ENCODE measurements around the gene LMO4. TPM values are rescaled to one million over a fixed set of nuclear protein-coding genes. Genes with fewer than 3 reads are reported as not detected.

LMO4 gene
- total RNA-seq, 1 experiment from 2014 or later, result 53.8 TPM

GRCh38 chr1:87305762-87306161 is 22.9 kb upstream of the LMO4 start:
- intact Hi-C loops (cut with micrococcal nuclease; ENCODE audit: unreplicated experiment), result no loop called here
- Mint-ChIP-seq H3K36me3 (ENCODE audit: insufficient read depth, unreplicated experiment) (no peaks in the 10 kb centered on the region), H3K27ac (ENCODE audit: unreplicated experiment) (no peak overlapping the region), H3K27me3 (ENCODE audit: insufficient read depth, unreplicated experiment) (no peaks in the 10 kb centered on the region), H3K4me1 (ENCODE audit: low read depth, unreplicated experiment) (no peaks in the 10 kb centered on the region), H3K9me3 (ENCODE audit: unreplicated experiment) (no peaks in the 10 kb centered on the region), H3K4me3 (ENCODE audit: unreplicated experiment) (no peak overlapping the region)
- ChIA-PET CTCF (no interaction called here), POLR2A (no interaction called here)
- H3K4me1 ChIP-seq, result no peaks in the 10 kb centered on the region
- H3K4me3 ChIP-seq (ENCODE audit: low read depth, low read length), result no peak overlapping the region
- no peak for TF ChIP-seq CTCF (IDR thresholded peaks at IDR 0.05; ENCODE audit: insufficient read depth in 1 of 2, low read depth in 1 of 2, low read length in 1 of 2, severe bottlenecking in 1 of 2, unreplicated experiment in 1 of 2)
- no peaks in the 10 kb centered on the region for H3K9me3 ChIP-seq
- BruUV-seq (replicated peaks), result no TSS peak
- DNase-seq, result no peak
- H3K36me3 ChIP-seq (ENCODE audit: control insufficient read depth, insufficient read depth, low read length), result no peaks in the 10 kb centered on the region
- no peaks in the 10 kb centered on the region for H3K27me3 ChIP-seq (replicated peaks; ENCODE audit: control insufficient read depth, insufficient read depth, low read length)

GRCh38 chr1:87307306-87307705 is 21.4 kb upstream of the LMO4 start:
- Mint-ChIP-seq H3K4me1 (ENCODE audit: low read depth, unreplicated experiment) (no peaks in the 10 kb centered on the region), H3K4me3 (ENCODE audit: unreplicated experiment) (no peak overlapping the region), H3K27me3 (ENCODE audit: insufficient read depth, unreplicated experiment) (no peaks in the 10 kb centered on the region), H3K36me3 (ENCODE audit: insufficient read depth, unreplicated experiment) (no peaks in the 10 kb centered on the region), H3K9me3 (ENCODE audit: unreplicated experiment) (no peaks in the 10 kb centered on the region), H3K27ac (ENCODE audit: unreplicated experiment) (no peak overlapping the region)
- TF ChIP-seq CTCF (IDR thresholded peaks at IDR 0.05; ENCODE audit: insufficient read depth in 1 of 2, low read depth in 1 of 2, low read length in 1 of 2, severe bottlenecking in 1 of 2, unreplicated experiment in 1 of 2), result no peak
- BruUV-seq (replicated peaks), result no TSS peak
- ChIA-PET CTCF (no interaction called here), POLR2A (interaction anchor here (0.5 kb wide), 1 partner anchor 499 kb away, joined by 3 read pairs; no protein-coding TSS in a partner anchor)
- no peaks in the 10 kb centered on the region for H3K36me3 ChIP-seq (ENCODE audit: control insufficient read depth, insufficient read depth, low read length)
- intact Hi-C loops (cut with micrococcal nuclease; ENCODE audit: unreplicated experiment), result no loop called here
- H3K9me3 ChIP-seq, result no peaks in the 10 kb centered on the region
- no peaks in the 10 kb centered on the region for H3K4me1 ChIP-seq
- H3K4me3 ChIP-seq (ENCODE audit: low read depth, low read length), result no peak overlapping the region
- no peaks in the 10 kb centered on the region for H3K27me3 ChIP-seq (replicated peaks; ENCODE audit: control insufficient read depth, insufficient read depth, low read length)
- DNase-seq, result no peak

GRCh38 chr1:87307931-87308330 is 20.7 kb upstream of the LMO4 start:
- Histone ChIP-seq H3K4me1 (no peaks in the 10 kb centered on the region), H3K36me3 (ENCODE audit: control insufficient read depth, insufficient read depth, low read length) (no peaks in the 10 kb centered on the region), H3K27me3 (replicated peaks; ENCODE audit: control insufficient read depth, insufficient read depth, low read length) (no peaks in the 10 kb centered on the region), H3K9me3 (no peaks in the 10 kb centered on the region), H3K4me3 (ENCODE audit: low read depth, low read length) (no peak overlapping the region)
- ChIA-PET POLR2A (no interaction called here), CTCF (no interaction called here)
- no TSS peak for BruUV-seq (replicated peaks)
- Mint-ChIP-seq H3K4me3 (ENCODE audit: unreplicated experiment) (no peak overlapping the region), H3K27ac (ENCODE audit: unreplicated experiment) (no peak overlapping the region), H3K36me3 (ENCODE audit: insufficient read depth, unreplicated experiment) (no peaks in the 10 kb centered on the region), H3K4me1 (ENCODE audit: low read depth, unreplicated experiment) (no peaks in the 10 kb centered on the region), H3K9me3 (ENCODE audit: unreplicated experiment) (no peaks in the 10 kb centered on the region), H3K27me3 (ENCODE audit: insufficient read depth, unreplicated experiment) (no peaks in the 10 kb centered on the region)
- DNase-seq, result no peak
- intact Hi-C loops (cut with micrococcal nuclease; ENCODE audit: unreplicated experiment), result no loop called here
- TF ChIP-seq CTCF (IDR thresholded peaks at IDR 0.05; ENCODE audit: insufficient read depth in 1 of 2, low read depth in 1 of 2, low read length in 1 of 2, severe bottlenecking in 1 of 2, unreplicated experiment in 1 of 2), result no peak
